Measurements from ENCODE around the gene EPHA6. TPM values are rescaled to one million over a fixed set of nuclear protein-coding genes. Genes with fewer than 3 reads are reported as not detected.

The EPHA6 gene
- total and polyA plus RNA-seq, 9 of the 15 experiments (the other 6 are each of a cell fraction or from before 2014, with no cell fraction given): not detected

GRCh38 chr3:97764407-97765238 is 950.2 kb downstream of the EPHA6 start, which contains the start of gene ARL6 (continued):
- TF ChIP-seq ZBTB40 (IDR thresholded peaks at IDR 0.05): peak; percentile 79
- TF ChIP-seq ZBTB40 (CRISPR knock-in tag; IDR thresholded peaks at IDR 0.05): no peak
- TF ChIP-seq FOXJ2 (tag; IDR thresholded peaks at IDR 0.05): 0 out of 2 replicates have a peak, but pooled peaks have one; percentile 65
- TF ChIP-seq LCOR (CRISPR knock-in tag; IDR thresholded peaks at IDR 0.05): 0 out of 2 replicates have a peak, but pooled peaks have one; percentile 38
- peak; percentile 79 for TF ChIP-seq POLR2G (IDR thresholded peaks at IDR 0.05; ENCODE audit: low read depth, low read length)
- peak; percentile 71 for TF ChIP-seq PHF20 (IDR thresholded peaks at IDR 0.05; ENCODE audit: partially characterized antibody)
- TF ChIP-seq RFX1 (IDR thresholded peaks at IDR 0.05): peak; percentile 97
- peak; percentile 70 for TF ChIP-seq ELF1 (tag; IDR thresholded peaks at IDR 0.05)
- no peak for TF ChIP-seq ZNF764 (CRISPR knock-in tag; IDR thresholded peaks at IDR 0.05; ENCODE audit: low read depth)
- 0 out of 6 replicates have a peak, but pooled peaks of 1 of the 3 experiments have one; percentile 2 for TF ChIP-seq CTCF (IDR thresholded peaks at IDR 0.05 in 2 of 3, conservative IDR thresholded peaks at IDR 0.05 in 1 of 3; ENCODE audit: insufficient read depth in 2 of 3, low read depth in 1 of 3, low read length in 3 of 3)
- TF ChIP-seq MIER1 (IDR thresholded peaks at IDR 0.05; ENCODE audit: low read depth): no peak

Measured in K562 (cell line).